CD14-positive monocyte (primary cell): Measurements from ENCODE around the gene CABLES2. TPM values are rescaled to one million over a fixed set of nuclear protein-coding genes. Genes with fewer than 3 reads are reported as not detected.

Experiments used
- DNase-seq, 3 donors: peaks; one replicate each; pipeline ENCODE4 v3.0.0-alpha.2; 2011 to 2022
- H2AFZ ChIP-seq: 2 replicates; pipeline ENCODE4 v1.6.0; 2012; ENCODE audit warnings: mild to moderate bottlenecking, low read depth, low read length, inconsistent platforms; ENCODE audit not compliant: insufficient read depth, poor library complexity, severe bottlenecking
- H3K27ac ChIP-seq, 2 donors: 1 replicate in 1 of 2; 2 replicates in 1 of 2; pipeline ENCODE4 v1.5.1; 2012 to 2013; ENCODE audit warnings: low read length in 2 of 2, control low read depth in 1 of 2, inconsistent platforms in 1 of 2, low read depth in 1 of 2, mild to moderate bottlenecking in 1 of 2
- H3K27me3 ChIP-seq, 2 donors: one replicate each; pipeline versions ENCODE4 v1.6.0 to v1.6.1; 2011 to 2013; ENCODE audit warnings: low read length in 2 of 2; ENCODE audit not compliant: control insufficient read depth in 2 of 2, insufficient read depth in 2 of 2
- H3K36me3 ChIP-seq, 2 donors: replicated peaks in 1 of 2; 1 replicate in 1 of 2; 2 replicates in 1 of 2; pipeline versions ENCODE4 v1.5.1 to v1.6.1; 2012 to 2013; ENCODE audit warnings: low read length in 2 of 2, control low read depth in 1 of 2, inconsistent platforms in 1 of 2, mild to moderate bottlenecking in 1 of 2; ENCODE audit not compliant: insufficient read depth in 2 of 2, control insufficient read depth in 1 of 2
- H3K4me1 ChIP-seq, 2 donors: 1 replicate in 1 of 2; 2 replicates in 1 of 2; pipeline versions ENCODE4 v1.5.1 to v1.6.1; 2012 to 2013; ENCODE audit warnings: low read length in 2 of 2, control low read depth in 1 of 2, inconsistent platforms in 1 of 2, mild to moderate bottlenecking in 1 of 2, moderate library complexity in 1 of 2; ENCODE audit not compliant: insufficient read depth in 2 of 2, control insufficient read depth in 1 of 2
- H3K4me2 ChIP-seq: replicated peaks from 2 replicates; pipeline ENCODE3; 2012; ENCODE audit warnings: low read length, moderate library complexity, mild to moderate bottlenecking; ENCODE audit not compliant: poor library complexity, severe bottlenecking; ENCODE audit errors: extremely low read depth
- H3K4me3 ChIP-seq, 3 experiments: fragments of 200-600 bp in 1 of 3; sonication (generic) in 1 of 3; replicated peaks in 1 of 3; 1 replicate in 2 of 3; 2 replicates in 1 of 3; pipeline ENCODE4 v1.5.1; 2011 to 2013; ENCODE audit warnings: low read length in 3 of 3, mild to moderate bottlenecking in 3 of 3, control low read depth in 2 of 3, low read depth in 2 of 3, inconsistent platforms in 1 of 3, moderate library complexity in 1 of 3
- H3K79me2 ChIP-seq: 2 replicates; pipeline ENCODE4 v1.6.0; 2012; ENCODE audit warnings: mild to moderate bottlenecking, control low read depth, inconsistent platforms, low read length, moderate library complexity; ENCODE audit not compliant: insufficient read depth
- H3K9ac ChIP-seq: 2 replicates; pipeline ENCODE4 v1.6.0; 2017; ENCODE audit warnings: low read length, mild to moderate bottlenecking; ENCODE audit not compliant: insufficient read depth, poor library complexity, severe bottlenecking
- H3K9me3 ChIP-seq, 2 donors: replicated peaks in 1 of 2; 1 replicate in 1 of 2; 2 replicates in 1 of 2; pipeline versions ENCODE4 v1.5.1 to v1.6.1; 2012 to 2013; ENCODE audit warnings: low read length in 2 of 2, control low read depth in 1 of 2; ENCODE audit not compliant: control insufficient read depth in 1 of 2, insufficient read depth in 1 of 2
- H4K20me1 ChIP-seq: 2 replicates; pipeline ENCODE4 v1.6.0; 2012; ENCODE audit warnings: mild to moderate bottlenecking, low read length, control low read depth, moderate library complexity; ENCODE audit not compliant: insufficient read depth
- H3K27ac Mint-ChIP-seq, 7 donors: one replicate each; pipeline ENCODE4 v1.8.0; 2020; ENCODE audit warnings: mild to moderate bottlenecking in 7 of 7, mixed read lengths in 7 of 7, moderate library complexity in 6 of 7, inconsistent platforms in 2 of 7
- H3K27me3 Mint-ChIP-seq, 3 donors: one replicate each; pipeline ENCODE4 v1.8.0; 2021 to 2022; ENCODE audit warnings: low read depth in 3 of 3, mild to moderate bottlenecking in 3 of 3, mixed read lengths in 3 of 3, moderate library complexity in 3 of 3, inconsistent platforms in 1 of 3
- H3K36me3 Mint-ChIP-seq, 2 donors: one replicate each; pipeline ENCODE4 v1.8.0; 2020; ENCODE audit warnings: mixed read lengths in 2 of 2, inconsistent platforms in 1 of 2, mild to moderate bottlenecking in 1 of 2
- H3K4me1 Mint-ChIP-seq: one replicate; pipeline ENCODE4 v1.8.0; 2020; ENCODE audit warnings: mild to moderate bottlenecking, mixed read lengths
- H3K4me3 Mint-ChIP-seq, 2 donors: one replicate each; pipeline ENCODE4 v1.8.0; 2020; ENCODE audit warnings: mild to moderate bottlenecking in 2 of 2, mixed read lengths in 2 of 2, moderate library complexity in 1 of 2
- H3K9me3 Mint-ChIP-seq, 7 donors: one replicate each; pipeline ENCODE4 v1.8.0; 2020 to 2022; ENCODE audit warnings: mixed read lengths in 7 of 7, mild to moderate bottlenecking in 6 of 7, moderate library complexity in 6 of 7, inconsistent platforms in 2 of 7
- CTCF ChIP-seq: fragments of 200-600 bp; IDR thresholded peaks from one replicate; pipeline ENCODE4 v1.8.0; 2022; ENCODE audit warnings: antibody characterized with exemption, mild to moderate bottlenecking
- WGBS: methylation state at CpG from one replicate; pipeline ENCODE4 v1.1.5; 2013; ENCODE audit warnings: missing lambda C conversion rate; ENCODE audit not compliant: insufficient coverage; 5-methylcytosine and 5-hydroxymethylcytosine counted together
- intact Hi-C, 2 donors: fragments of 100-400 bp; cut with micrococcal nuclease; formaldehyde crosslinking; loops; one replicate each; pipeline versions ENCODE4 v1.15.0 to v1.15.1; 2023
- polyA plus RNA-seq, 3 donors: library from polyadenylated mRNA; depleted of rRNA in 1 of 3; unstranded in 2 of 3; stranded (reverse) in 1 of 3; fragments of 300-500 nt in 2 of 3; fragments of >200 nt in 1 of 3; fragmentation: Illumina TruSeq in 2 of 3; gene quantifications; 1 replicate in 2 of 3; 2 replicates in 1 of 3; pipeline ENCODE4 v1.2.3, GENCODE V29; 2012 to 2021

Gene CABLES2
- polyA plus RNA-seq, 3 donors: 0.60 to 4.0 (median 0.61) TPM

GRCh38 chr20:62372042-62372993 is 34.8 kb downstream of the CABLES2 start:
- H3K36me3 ChIP-seq: no peaks in the 10 kb centered on the region
- DNase-seq: no peak
- no peak overlapping the region for H2AFZ ChIP-seq
- peaks cover 0 to 3% of the 10 kb centered on the region in 2 donors for H3K9me3 ChIP-seq
- intact Hi-C loops: no loop called here
- H3K4me3 Mint-ChIP-seq: no peak overlapping the region
- peaks cover 23 to 50% (median 36%) of the 10 kb centered on the region in 3 donors for H3K27me3 Mint-ChIP-seq
- no peaks in the 10 kb centered on the region for H3K79me2 ChIP-seq
- H3K9me3 Mint-ChIP-seq: peaks cover 0 to 13% (median 2%) of the 10 kb centered on the region in 7 donors
- WGBS: 77% methylated on average over 19 of the region's 29 CpGs
- no peak overlapping the region for H3K4me3 ChIP-seq
- no peak overlapping the region for H3K9ac ChIP-seq
- H3K4me2 ChIP-seq: no peak overlapping the region
- no peak for TF ChIP-seq CTCF
- H3K27me3 ChIP-seq: peaks cover 13 to 39% of the 10 kb centered on the region in 2 donors
- no peak overlapping the region for H3K27ac ChIP-seq
- H3K36me3 Mint-ChIP-seq: no peaks in the 10 kb centered on the region
- H3K27ac Mint-ChIP-seq: no peak overlapping the region
- H4K20me1 ChIP-seq: no peaks in the 10 kb centered on the region
- H3K4me1 ChIP-seq: peaks cover 9 to 12% of the 10 kb centered on the region in 2 donors
- H3K4me1 Mint-ChIP-seq: peaks cover 11% of the 10 kb centered on the region

- Mint-ChIP-seq H3K9me3 (peaks cover 0 to 12% (median 2%) of the 10 kb centered on the region in 7 donors), H3K4me1 (peaks cover 11% of the 10 kb centered on the region)
These were observed 35.5 kb downstream of the CABLES2 start for GRCh38 chr20:62371588-62372041.

More at GRCh38 chr20:62371588-62372041, 35.5 kb downstream of the CABLES2 start:
- intact Hi-C loops: no loop called here
- peaks cover 10 to 17% of the 10 kb centered on the region in 2 donors for H3K4me1 ChIP-seq
- peaks cover 15 to 40% of the 10 kb centered on the region in 2 donors for H3K27me3 ChIP-seq
- H3K36me3 ChIP-seq: no peaks in the 10 kb centered on the region
- H3K27me3 Mint-ChIP-seq: peaks cover 23 to 55% (median 36%) of the 10 kb centered on the region in 3 donors
- no peak overlapping the region for H3K4me3 Mint-ChIP-seq
- H2AFZ ChIP-seq: no peak overlapping the region
- no peak for TF ChIP-seq CTCF
- no peaks in the 10 kb centered on the region for H3K79me2 ChIP-seq
- H3K4me3 ChIP-seq: no peak overlapping the region
- no CpG with 5 or more reads among the region's 8 CpGs for WGBS
- H3K36me3 Mint-ChIP-seq: no peaks in the 10 kb centered on the region
- H3K27ac Mint-ChIP-seq: no peak overlapping the region
- H3K4me2 ChIP-seq: no peak overlapping the region
- no peak overlapping the region for H3K9ac ChIP-seq
- no peak for DNase-seq
- H3K27ac ChIP-seq: no peak overlapping the region
- H4K20me1 ChIP-seq: no peaks in the 10 kb centered on the region
- peaks cover 0 to 3% of the 10 kb centered on the region in 2 donors for H3K9me3 ChIP-seq
